Osteoblast (primary cell): ENCODE data around the gene DDI2. TPM values are rescaled to one million over a fixed set of nuclear protein-coding genes. Genes with fewer than 3 reads are reported as not detected.

Experiments
- DNase-seq: peaks from one replicate; pipeline ENCODE4 v3.0.0; 2011; ENCODE audit warnings: low spot score, mixed read lengths; ENCODE audit not compliant: insufficient read length; ENCODE audit errors: missing footprints
- H2AFZ ChIP-seq: 2 replicates; pipeline ENCODE4 v1.6.0; 2011; ENCODE audit warnings: mild to moderate bottlenecking, low read length
- H3K27ac ChIP-seq: 2 replicates; pipeline ENCODE4 v1.5.1; 2011; ENCODE audit warnings: mild to moderate bottlenecking, low read depth, low read length, moderate library complexity
- H3K27me3 ChIP-seq: 2 replicates; pipeline ENCODE4 v1.6.0; 2012; ENCODE audit warnings: mild to moderate bottlenecking, control low read depth, inconsistent platforms, low read length, moderate library complexity; ENCODE audit not compliant: insufficient read depth
- H3K36me3 ChIP-seq: 2 replicates; pipeline ENCODE4 v1.5.1; 2011; ENCODE audit warnings: mild to moderate bottlenecking, low read length, control low read depth, moderate library complexity; ENCODE audit not compliant: insufficient read depth
- H3K4me1 ChIP-seq: 2 replicates; pipeline ENCODE4 v1.5.1; 2011; ENCODE audit warnings: mild to moderate bottlenecking, low read length, control low read depth, moderate library complexity; ENCODE audit not compliant: insufficient read depth
- H3K4me2 ChIP-seq: 2 replicates; pipeline ENCODE4 v1.6.0; 2011; ENCODE audit warnings: mild to moderate bottlenecking, low read length; ENCODE audit not compliant: insufficient read depth
- H3K4me3 ChIP-seq: fragments of 200-600 bp; sonication (generic); 3 replicates; pipeline ENCODE4 v1.5.1; 2012; ENCODE audit warnings: mild to moderate bottlenecking, low read length, inconsistent platforms; ENCODE audit not compliant: insufficient read depth
- H3K79me2 ChIP-seq: 2 replicates; pipeline ENCODE4 v1.6.0; 2012; ENCODE audit warnings: mild to moderate bottlenecking, low read length, control low read depth, inconsistent platforms; ENCODE audit not compliant: insufficient read depth
- H3K9me3 ChIP-seq: 2 replicates; pipeline ENCODE4 v1.5.1; 2011; ENCODE audit warnings: low read depth, low read length, control low read depth
- H4K20me1 ChIP-seq: 2 replicates; pipeline ENCODE4 v1.6.0; 2012; ENCODE audit warnings: mild to moderate bottlenecking, low read length, control low read depth; ENCODE audit not compliant: insufficient read depth
- total RNA-seq: library from RNA; depleted of rRNA; stranded (reverse); fragments of >200 nt; gene quantifications from 2 replicates; pipeline ENCODE4 v1.2.3, GENCODE V29; 2012
- TF ChIP-seq, protein P1 (sequence below): IDR thresholded peaks from 2 replicates; pipeline ENCODE4 v1.5.1; 2011; ENCODE audit warnings: mild to moderate bottlenecking, low read depth, low read length, moderate library complexity; ENCODE audit errors: extremely low read depth

DDI2 gene
- total RNA-seq, 1 donor: 29.3 TPM

DNA sequence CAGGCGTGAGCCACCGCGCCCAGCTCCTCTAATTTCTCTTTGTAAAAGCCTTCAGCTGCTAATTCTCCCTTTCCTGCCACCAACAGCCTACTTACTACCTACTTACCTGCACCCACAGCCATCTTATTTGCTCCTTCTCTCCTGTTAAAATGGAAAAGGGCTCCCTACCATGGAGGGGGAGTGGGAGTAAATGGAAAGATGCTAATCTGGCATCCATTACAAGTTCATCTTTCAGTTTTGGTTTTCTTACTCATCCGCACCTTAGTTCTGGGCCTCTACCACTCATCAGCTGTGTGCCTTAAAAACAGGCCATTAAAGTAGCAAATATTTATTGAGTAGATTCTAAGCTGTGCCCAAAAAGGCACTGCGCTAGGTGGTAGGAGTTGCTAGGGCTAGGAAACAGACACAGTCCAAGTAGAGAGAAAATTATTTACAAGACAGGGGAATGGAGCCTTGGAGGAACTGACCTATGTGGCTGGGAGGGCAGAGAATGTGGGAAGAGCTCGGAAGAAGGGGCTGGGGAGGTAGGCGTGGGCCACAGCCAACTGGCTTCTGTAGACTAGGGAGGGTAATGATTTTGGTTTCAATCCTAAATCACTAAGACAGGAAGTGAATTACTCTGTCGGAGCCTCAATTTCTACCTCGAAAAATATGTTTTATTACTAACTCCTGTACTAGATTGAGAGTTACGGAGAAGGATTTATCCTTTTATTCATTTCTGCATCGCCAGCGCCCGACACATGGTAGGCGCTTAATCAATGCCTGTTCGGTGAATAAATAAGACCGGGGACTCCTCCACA lies 685 bp upstream of the DDI2 start:
- H3K9me3 ChIP-seq: no peaks in the 10 kb centered on the region
- peak overlapping the region; percentile 97 for H3K4me3 ChIP-seq
- TF ChIP-seq, protein P1, sequence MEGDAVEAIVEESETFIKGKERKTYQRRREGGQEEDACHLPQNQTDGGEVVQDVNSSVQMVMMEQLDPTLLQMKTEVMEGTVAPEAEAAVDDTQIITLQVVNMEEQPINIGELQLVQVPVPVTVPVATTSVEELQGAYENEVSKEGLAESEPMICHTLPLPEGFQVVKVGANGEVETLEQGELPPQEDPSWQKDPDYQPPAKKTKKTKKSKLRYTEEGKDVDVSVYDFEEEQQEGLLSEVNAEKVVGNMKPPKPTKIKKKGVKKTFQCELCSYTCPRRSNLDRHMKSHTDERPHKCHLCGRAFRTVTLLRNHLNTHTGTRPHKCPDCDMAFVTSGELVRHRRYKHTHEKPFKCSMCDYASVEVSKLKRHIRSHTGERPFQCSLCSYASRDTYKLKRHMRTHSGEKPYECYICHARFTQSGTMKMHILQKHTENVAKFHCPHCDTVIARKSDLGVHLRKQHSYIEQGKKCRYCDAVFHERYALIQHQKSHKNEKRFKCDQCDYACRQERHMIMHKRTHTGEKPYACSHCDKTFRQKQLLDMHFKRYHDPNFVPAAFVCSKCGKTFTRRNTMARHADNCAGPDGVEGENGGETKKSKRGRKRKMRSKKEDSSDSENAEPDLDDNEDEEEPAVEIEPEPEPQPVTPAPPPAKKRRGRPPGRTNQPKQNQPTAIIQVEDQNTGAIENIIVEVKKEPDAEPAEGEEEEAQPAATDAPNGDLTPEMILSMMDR: no peak
- peaks cover 42% of the 10 kb centered on the region for H3K79me2 ChIP-seq
- peak overlapping the region; percentile 98 for H3K4me2 ChIP-seq
- H3K4me1 ChIP-seq: peaks cover 27% of the 10 kb centered on the region
- DNase-seq: no peak
- peaks cover 16% of the 10 kb centered on the region for H4K20me1 ChIP-seq
- no peaks in the 10 kb centered on the region for H3K27me3 ChIP-seq
- H3K36me3 ChIP-seq: no peaks in the 10 kb centered on the region
- H2AFZ ChIP-seq: peak overlapping the region; percentile 94
- H3K27ac ChIP-seq: peak overlapping the region; percentile 81

DNA sequence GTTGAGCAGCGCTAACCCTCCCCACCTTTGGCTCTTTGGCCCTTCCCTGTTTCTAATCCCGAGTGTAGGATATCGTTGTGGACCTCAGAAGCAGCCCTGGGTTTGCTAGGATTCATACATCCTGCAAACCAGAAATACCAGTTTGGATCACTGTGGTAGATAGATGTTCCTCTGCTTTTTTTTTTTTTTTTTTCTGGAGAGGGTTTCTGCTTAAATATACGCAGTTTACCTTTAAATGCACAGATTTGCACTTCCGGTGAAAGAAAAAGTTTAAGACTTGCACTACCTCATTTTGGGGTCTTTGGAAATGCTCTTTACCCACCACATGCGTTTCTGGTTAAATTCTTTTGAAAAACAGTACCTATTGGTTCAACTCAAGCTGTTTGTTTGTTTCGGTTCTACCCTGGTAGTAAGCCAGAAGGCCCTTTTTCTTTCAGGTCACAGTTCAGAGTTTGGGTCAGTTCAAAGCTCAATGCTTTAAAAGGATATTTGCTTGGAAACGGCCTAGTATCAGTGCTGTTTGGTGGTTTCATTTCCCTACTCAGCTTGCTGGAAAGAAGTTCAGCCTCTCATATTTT lies 908 bp downstream of the DDI2 start:
- Histone ChIP-seq H3K27me3 (no peaks in the 10 kb centered on the region), H2AFZ (peak overlapping the region; percentile 91), H3K4me2 (peak overlapping the region; percentile 88), H3K79me2 (peaks cover 58% of the 10 kb centered on the region), H3K9me3 (no peaks in the 10 kb centered on the region), H3K36me3 (no peaks in the 10 kb centered on the region), H3K4me3 (peak overlapping the region; percentile 97), H3K27ac (peak overlapping the region; percentile 85), H3K4me1 (peaks cover 28% of the 10 kb centered on the region), H4K20me1 (peaks cover 29% of the 10 kb centered on the region)
- DNase-seq: no peak
- TF ChIP-seq, protein P1: no peak

DNA sequence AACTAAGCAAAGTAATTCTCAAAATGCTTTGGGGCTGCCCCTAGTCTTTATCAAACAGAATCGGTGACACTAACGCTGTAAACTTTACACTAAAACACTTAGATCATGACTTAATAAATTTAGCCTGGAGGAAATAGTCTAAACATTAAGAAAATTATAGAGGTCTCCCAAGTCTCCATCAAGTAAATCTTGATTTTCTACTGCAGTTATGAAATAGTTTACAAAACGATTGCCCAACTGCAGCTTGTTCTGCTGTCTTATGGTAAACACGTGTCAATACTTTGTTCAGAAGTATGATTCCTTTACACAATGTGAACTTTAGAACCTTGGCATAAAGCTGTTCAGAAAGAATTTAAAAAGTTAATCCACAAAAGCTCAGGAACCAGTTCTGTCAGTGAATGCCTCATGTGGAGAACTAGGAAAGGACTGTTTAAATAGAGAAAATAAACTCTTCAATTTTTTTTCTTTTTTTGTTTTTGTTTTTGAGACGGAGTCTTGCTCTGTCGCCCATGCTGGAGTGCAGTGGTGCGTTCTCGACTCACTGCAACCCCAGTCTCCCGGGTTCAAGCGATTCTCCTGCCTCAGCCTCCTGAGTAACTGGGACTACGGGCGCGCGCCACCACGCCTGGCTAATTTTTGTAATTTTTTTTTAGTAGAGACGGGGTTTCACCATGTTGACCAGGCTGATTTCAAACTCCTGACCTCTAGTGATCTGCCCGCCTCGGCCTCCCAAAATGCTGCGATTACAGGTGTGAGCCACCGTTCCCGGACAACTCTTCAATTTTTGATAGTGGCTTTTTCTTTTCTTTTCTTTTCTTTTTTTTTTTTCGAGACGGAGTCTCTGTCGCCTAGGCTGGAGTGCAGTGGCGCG lies 1.6 kb downstream of the DDI2 start:
- H3K4me3 ChIP-seq: peak overlapping the region; percentile 97
- H3K27ac ChIP-seq: peak overlapping the region; percentile 85
- peaks cover 29% of the 10 kb centered on the region for H4K20me1 ChIP-seq
- no peak for DNase-seq
- TF ChIP-seq, protein P1: no peak
- no peak overlapping the region for H2AFZ ChIP-seq
- no peaks in the 10 kb centered on the region for H3K27me3 ChIP-seq
- peaks cover 65% of the 10 kb centered on the region for H3K79me2 ChIP-seq
- no peaks in the 10 kb centered on the region for H3K9me3 ChIP-seq
- H3K4me2 ChIP-seq: peak overlapping the region; percentile 88
- no peaks in the 10 kb centered on the region for H3K36me3 ChIP-seq
- peaks cover 28% of the 10 kb centered on the region for H3K4me1 ChIP-seq
